PFSK-1 (cell line): ENCODE results near the gene ZNF662.

ENCODE experiments used
- FOXP2 ChIP-seq: optimal IDR thresholded peaks from 2 replicates; pipeline ENCODE3; 2011; ENCODE audit warnings: borderline replicate concordance, control low read depth, inconsistent platforms; ENCODE audit not compliant: insufficient read depth; ENCODE audit errors: extremely low read length, extremely low read depth
- POLR2AphosphoS5 ChIP-seq: IDR thresholded peaks from 2 replicates; pipeline ENCODE4 v1.6.1; 2012; ENCODE audit warnings: low read depth, mild to moderate bottlenecking, control low read depth, low read length, moderate library complexity
- REST ChIP-seq, 2 experiments: IDR thresholded peaks; 2 replicates each; pipeline versions ENCODE4 v1.6.1 to v1.8.0; 2011 to 2012; ENCODE audit warnings: low read depth in 2 of 2, low read length in 2 of 2, control low read depth in 1 of 2, inconsistent platforms in 1 of 2, mild to moderate bottlenecking in 1 of 2, moderate library complexity in 1 of 2; ENCODE audit not compliant: insufficient read depth in 1 of 2
- SIN3A ChIP-seq: IDR thresholded peaks from 2 replicates; pipeline ENCODE4 v1.6.1; 2012; ENCODE audit warnings: mild to moderate bottlenecking, low read length, moderate library complexity, borderline replicate concordance; ENCODE audit not compliant: insufficient read depth
- TAF1 ChIP-seq: IDR thresholded peaks from 2 replicates; pipeline ENCODE4 v1.6.1; 2012; ENCODE audit warnings: low read length, control low read depth, borderline replicate concordance; ENCODE audit not compliant: insufficient read depth

ZNF662 gene

GRCh38 chr3:42942693-42943092 is 36.8 kb downstream of the ZNF662 start:
- TF ChIP-seq SIN3A, result no peak
- no peak for TF ChIP-seq FOXP2
- TF ChIP-seq POLR2AphosphoS5, result no peak
- no peak for TF ChIP-seq TAF1
- TF ChIP-seq REST (IDR thresholded peaks at IDR 0.05; ENCODE audit: insufficient read depth in 1 of 2, low read depth in 2 of 2, low read length in 2 of 2), result no peak

DNA sequence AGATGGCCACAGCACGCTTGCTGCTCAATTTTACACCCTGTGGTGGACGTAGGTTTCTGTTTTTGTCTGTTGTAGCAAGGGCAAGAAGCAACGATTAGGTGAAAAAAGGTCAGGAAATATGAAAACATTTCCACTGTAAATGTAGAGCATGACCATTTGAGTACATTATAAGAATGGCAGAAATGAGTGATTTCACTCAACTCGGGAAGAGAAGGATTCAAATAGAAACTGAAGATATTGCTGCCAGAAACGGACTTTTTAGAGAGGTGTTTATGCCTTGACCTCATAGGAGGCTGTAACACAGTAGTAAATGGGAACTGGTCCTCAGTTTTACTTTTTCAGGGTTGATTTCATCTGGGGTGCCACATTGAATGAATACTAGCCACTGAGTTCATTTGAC is 40.1 kb downstream of the ZNF662 start:
- TF ChIP-seq TAF1 (no peak), POLR2AphosphoS5 (no peak), FOXP2 (no peak), REST (IDR thresholded peaks at IDR 0.05; ENCODE audit: insufficient read depth in 1 of 2, low read depth in 2 of 2, low read length in 2 of 2) (no peak), SIN3A (no peak)

- TF ChIP-seq SIN3A (no peak), FOXP2 (no peak), REST (IDR thresholded peaks at IDR 0.05; ENCODE audit: insufficient read depth in 1 of 2, low read depth in 2 of 2, low read length in 2 of 2) (no peak)
Measured at GRCh38 chr3:42957573-42957972, 51.6 kb downstream of the ZNF662 start.

GRCh38 chr3:42960282-42960681 is 54.3 kb downstream of the ZNF662 start:
- no peak for TF ChIP-seq TAF1
- no peak for TF ChIP-seq POLR2AphosphoS5
- peak in 1 of 2 experiments; percentile 89; a peak in 3 of 4 replicates for TF ChIP-seq REST (IDR thresholded peaks at IDR 0.05; ENCODE audit: insufficient read depth in 1 of 2, low read depth in 2 of 2, low read length in 2 of 2)

- TF ChIP-seq POLR2AphosphoS5, result no peak
Measured at GRCh38 chr3:42960786-42961185, 54.8 kb downstream of the ZNF662 start.
